Fibroblast of gingiva (primary cell): ENCODE measurements around the gene CPSF4L.
"Not testable (repeated sequence)": the region's sequence is repeated elsewhere in the genome, so short reads cannot be mapped to it uniquely, and the experiment has no call there.

ENCODE experiments used
- DNase-seq: peaks from one replicate; pipeline ENCODE4 v3.0.0-alpha.2; 2011; ENCODE audit warnings: low read depth

The CPSF4L gene, protein sequence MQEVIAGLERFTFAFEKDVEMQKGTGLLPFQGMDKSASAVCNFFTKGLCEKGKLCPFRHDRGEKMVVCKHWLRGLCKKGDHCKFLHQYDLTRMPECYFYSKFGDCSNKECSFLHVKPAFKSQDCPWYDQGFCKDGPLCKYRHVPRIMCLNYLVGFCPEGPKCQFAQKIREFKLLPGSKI

DNA sequence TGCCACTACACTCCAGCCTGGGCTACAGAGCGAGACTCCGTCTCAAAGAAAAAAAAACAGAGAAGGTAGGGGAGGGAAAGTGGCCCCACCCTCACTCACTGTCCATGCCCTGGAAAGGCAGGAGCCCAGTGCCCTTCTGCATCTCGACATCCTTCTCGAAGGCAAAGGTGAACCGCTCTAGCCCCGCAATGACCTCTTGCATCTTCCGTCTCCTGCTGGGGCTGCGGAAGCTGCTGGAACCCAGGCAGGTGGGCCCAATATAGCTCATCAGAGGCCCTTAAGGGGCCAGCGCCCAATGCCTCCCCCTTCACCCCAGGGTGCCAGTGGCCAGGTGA is at the start of gene CPSF4L:
CPSF4L (minus strand) TSS at position 264 of the 335 bp plus-strand sequence; CDS start at position 202, 62 bp downstream.
- DNase-seq = no peak

GRCh38 chr17:73311428-73311780 is 49.7 kb upstream of the CPSF4L start:
- no peak for DNase-seq

GRCh38 chr17:73309727-73310596 is 48.3 kb upstream of the CPSF4L start:
- no peak for DNase-seq

DNA sequence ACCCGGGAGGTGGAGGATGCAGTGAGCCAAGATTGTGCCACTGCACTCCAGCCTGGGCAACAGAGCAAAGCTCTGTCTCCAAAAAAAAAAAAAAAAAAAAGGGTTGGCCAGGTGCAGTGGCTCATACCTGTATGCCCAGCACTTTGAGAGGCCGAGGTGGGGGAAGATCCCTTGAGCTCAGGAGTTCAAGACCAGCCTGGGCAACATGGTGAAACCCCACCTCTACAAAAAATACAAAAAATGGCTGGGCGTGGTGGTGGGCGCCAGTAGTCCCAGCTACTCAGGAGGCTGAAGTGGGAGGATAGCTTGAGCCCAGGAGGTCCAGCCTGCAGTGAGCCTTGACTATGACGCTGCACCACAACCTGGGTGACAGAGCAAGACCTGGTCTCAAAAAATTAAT is 47.3 kb upstream of the CPSF4L start:
- not testable (repeated sequence) for DNase-seq

GRCh38 chr17:73308017-73308823 is 46.5 kb upstream of the CPSF4L start:
- DNase-seq = peak; percentile 72

GRCh38 chr17:73307130-73307529 is 45.5 kb upstream of the CPSF4L start:
- no peak for DNase-seq

DNA sequence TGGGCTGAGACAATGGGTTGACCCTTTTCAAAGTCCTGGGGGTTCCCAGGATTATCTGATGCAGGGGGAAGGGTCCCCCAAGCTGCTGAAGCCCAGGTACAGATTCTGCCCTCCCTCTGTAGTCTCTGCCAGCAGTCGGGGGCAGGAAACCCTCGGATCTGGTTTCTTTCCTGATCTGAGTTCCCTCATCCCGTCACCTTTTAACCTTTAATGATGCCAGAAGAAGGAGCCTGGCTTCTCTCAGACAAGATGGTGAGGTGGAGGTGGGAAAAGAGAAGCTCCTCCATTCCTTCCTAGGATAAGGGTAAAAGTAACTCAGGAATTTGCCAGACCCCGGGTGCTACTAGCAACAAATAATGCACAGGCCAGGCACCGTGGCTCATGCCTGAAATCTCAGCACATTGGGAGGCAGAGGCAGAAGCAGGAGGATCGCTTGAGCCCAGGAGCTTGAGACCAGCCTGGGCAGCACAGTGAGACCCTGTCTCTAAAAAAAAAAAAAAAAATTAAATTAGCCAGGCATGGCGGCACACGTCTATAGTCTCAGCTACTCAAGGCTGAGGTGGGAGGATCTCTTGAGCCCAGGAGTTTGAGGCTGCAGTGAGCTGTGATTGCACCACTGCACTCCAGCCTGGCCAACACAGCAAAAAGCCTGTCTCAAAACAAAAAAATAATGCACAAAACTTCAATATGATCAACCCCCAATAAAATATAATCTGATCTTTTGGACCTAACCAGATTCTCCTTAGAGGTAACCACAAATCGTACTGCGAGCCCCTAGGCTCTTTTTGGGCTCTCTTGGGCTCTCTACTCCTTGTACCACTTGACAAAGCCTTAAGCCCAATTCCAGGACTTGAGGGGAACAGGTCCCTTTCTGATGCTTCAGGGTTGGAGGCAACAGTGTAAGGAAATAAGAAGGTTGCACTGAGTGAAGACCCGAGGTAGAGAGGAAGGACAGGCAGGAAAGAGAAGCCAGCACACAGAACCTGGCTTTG is 44.5 kb upstream of the CPSF4L start:
- DNase-seq = no peak

DNA sequence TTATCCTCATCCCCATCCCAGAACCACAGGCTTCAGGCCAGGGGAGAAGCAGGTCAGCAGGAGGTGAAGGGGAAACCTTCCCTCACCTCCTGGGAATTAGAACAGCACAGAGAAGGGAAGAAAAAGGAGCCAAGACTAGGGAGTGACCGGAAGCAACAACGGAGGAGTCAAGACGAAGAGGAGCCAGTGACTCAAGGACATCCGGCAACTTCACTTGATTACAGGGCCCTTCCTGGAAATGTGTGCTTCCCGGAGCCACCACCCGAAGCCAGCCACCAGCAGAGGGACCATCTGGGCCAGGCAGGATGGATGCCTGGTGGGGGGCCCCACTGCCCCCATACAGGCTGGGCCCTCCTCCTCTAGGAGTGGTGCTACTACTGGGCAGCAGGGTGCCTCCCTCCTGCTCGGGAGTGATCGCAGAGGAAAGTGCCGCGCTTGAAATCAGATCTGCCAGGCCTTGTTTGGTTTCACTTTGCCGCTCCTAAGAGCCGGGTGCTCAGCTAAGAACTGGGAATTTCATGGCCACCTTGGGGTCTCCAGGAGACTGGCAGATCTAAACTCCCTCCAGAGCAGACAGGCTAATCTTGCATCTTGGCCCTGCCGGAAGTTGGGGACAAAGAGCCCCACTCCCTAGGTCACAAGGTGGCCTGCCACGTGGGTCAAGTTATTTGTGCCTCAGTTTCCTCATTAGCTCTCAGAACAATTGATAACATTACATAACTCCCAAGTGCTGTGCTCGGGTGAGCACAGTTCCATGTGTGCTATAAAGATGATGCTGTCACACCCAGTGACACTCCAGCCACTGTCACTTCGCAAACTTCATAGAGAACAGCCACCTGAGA is 43.5 kb upstream of the CPSF4L start:
- DNase-seq = peak; percentile 86

- DNase-seq = no peak
Measured at GRCh38 chr17:73304438-73304837, 42.8 kb upstream of the CPSF4L start.

GRCh38 chr17:73302189-73302588 is 40.5 kb upstream of the CPSF4L start:
- peak; percentile 74 for DNase-seq

DNA sequence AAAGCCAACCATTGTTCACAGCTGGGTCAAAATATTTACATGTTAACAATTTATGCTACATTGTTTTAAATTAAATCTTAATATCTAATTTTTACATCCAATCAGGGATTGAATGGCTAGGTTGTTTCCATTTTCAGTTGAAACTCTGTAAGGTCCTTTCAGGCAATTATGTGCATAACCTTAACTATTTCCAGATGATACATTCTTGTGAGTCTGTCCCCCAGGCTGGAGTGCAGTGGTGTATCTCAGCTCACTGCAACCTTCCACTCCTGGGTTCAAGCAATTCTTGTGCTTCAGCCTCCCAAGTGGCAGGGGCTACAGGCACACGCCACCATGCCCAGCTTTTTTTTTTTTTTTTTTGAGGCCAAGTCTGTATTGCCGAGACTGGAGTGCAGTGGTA is 39.7 kb upstream of the CPSF4L start:
- DNase-seq = no peak

- DNase-seq = no peak
Measured at GRCh38 chr17:73300392-73300791, 38.7 kb upstream of the CPSF4L start.

DNA sequence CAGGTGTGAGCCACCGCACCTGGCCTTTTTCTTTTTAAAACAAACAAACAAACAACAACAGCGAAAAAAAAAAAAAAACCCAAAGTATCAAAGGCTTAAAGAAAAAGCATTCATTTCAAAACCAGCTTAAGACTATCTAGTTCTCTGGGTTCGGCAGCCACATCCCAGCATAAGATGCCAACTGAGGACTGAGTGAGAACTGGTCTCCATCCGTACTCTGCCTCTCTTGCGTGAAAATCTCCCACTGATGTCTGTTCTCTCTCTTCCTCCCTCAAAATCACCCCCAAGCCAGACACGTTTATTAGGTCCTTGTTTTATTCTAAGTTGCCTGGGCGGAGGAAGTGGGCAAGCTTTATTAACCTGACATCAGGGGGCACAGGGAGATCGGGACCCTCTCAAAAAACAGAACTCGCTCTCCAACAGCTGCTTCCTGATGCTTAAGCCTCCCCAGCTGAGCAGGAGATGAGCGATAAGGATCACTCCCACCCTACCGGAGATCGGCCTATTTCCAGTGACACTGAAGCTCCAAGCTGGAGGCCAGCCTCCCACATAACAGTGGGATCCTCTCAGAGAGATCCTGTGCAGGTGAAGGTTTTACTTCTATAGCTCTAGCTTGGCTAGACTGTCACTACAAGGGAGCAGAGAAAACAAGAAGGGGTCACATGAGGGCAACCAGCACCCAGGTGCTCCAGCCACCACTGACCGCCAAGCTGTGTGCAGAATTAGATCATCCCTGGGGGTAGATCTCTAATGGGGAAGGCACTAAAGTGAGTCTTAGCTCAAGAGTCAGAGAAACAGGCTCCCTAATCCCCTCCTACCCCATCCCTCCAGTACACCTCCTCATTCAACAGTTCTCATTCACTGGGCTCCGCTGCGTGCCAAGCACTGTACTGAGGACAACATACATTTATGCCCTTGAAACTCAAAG is 36.5 kb upstream of the CPSF4L start:
- DNase-seq = no peak

DNA sequence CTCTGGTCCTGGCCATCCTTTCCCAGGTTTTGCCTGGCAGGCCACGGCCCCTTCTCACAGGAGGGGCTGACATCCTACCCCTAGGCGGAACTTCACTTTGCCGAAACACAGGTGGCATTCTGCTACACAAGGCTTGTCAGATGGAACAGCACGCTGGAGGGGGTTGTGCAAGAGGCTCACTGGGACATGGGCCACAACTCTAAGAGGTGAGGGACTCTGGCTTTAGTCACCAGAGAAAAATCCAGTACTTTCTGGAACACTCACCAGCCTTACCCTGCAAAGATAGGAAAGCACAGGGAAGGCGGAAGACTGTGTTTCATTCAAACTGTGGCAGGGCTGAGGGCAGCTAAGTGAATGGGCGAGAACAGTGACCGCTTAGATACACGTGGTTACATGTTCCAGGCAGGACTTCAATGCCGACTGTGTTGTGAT is 31.8 kb upstream of the CPSF4L start:
- peak; percentile 82 for DNase-seq

DNA sequence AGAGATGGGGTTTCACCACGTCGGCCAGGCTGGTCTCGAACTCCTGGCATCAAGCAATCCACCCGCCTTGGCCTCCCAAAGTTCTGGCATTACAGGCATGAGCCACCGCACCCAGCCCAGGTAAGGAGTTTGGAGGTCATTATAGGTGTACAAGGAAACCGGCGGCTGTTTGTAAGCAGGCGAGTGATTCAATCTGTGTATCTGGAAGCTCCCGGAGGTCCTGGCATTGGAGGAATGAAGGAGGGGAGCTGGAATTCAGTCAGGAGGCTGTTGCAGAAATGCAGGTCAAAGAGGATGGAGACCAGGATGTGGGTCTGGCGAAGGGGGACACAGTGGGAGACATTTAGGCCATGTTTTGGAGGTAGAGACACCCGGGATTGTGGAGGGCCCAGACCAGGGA is 31.4 kb upstream of the CPSF4L start:
- no peak for DNase-seq

- peak; percentile 76 for DNase-seq
Measured at GRCh38 chr17:73292031-73292531, 30.4 kb upstream of the CPSF4L start.

GRCh38 chr17:73291260-73291801 is 29.7 kb upstream of the CPSF4L start:
- DNase-seq = peak; percentile 90

DNA sequence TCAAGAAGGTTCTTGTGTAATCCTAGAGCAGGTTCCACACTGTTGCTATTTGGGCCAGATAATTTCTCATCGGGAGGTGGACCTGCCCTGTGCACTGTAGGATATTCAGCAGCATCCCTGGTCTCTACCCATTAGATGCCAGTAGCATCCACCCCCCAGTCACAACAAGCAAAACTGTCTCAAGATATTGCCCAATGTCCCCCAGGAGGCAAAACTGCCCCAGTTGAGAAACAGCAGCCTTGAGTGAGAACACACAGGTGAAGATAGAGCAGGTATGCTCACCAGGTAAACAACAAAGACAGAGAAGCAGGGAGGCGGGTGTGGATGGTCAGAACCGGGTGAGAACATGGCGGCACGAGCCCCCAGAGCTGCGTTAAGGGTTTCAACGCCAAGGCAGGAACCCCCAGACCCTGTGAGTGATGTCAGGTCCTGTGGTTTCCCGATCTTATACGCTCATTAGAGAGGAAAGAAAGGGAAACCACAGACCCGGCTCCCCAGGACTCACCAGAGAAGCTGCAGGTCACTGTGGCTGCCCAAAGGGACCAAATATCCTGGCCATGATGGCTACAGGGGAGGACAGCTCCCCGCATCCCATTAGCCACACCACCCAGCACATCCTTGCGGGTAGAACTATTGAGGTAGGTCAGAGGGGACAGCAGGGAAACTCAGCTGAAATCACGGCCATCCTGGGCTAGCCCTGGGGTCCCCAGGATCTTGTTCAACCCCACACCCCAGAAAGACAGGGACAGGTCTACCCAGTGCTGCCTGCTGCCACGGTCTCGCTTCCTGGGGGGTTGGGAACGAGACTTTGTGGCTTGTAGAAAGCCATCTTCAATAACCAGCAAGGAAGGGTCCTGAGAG is 28.9 kb upstream of the CPSF4L start:
- no peak for DNase-seq
